ENCODE data around the gene VSTM4.

DNA sequence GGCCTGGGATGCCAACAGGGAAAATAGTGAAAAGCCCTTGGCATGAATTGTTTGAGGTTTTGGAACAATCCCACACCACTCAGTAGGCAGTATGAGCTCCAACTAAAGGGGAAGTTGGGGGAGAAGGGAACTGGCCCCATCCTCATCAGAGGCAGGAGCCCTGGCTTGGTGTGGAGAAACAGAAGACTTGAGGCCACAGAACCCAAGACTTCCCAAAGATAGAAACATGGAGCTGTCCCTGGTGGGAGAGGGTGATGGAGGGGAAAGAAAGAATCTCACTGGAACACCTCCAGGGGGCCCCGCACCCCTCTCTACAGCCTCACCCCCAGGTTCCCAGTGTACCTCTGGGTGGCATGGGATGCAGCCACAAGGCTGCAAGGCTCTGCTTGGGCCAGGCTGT lies 85.7 kb downstream of the VSTM4 start:
- TF ChIP-seq POLR2AphosphoS5 (IDR thresholded peaks at IDR 0.05; ENCODE audit: low read depth, low read length) (no peak), POLR2A (IDR thresholded peaks at IDR 0.05; ENCODE audit: low read depth, low read length) (no peak), PAX5 (IDR thresholded peaks at IDR 0.05; ENCODE audit: insufficient read depth, low read length, severe bottlenecking) (no peak), SPI1 (IDR thresholded peaks at IDR 0.05; ENCODE audit: low read depth, low read length) (no peak), TAF1 (IDR thresholded peaks at IDR 0.05; ENCODE audit: low read depth, low read length) (no peak)
